GM03348 (cell line): ENCODE data around the gene RUNX2.

Experiments
- DNase-seq: peaks from one replicate; pipeline ENCODE4 v3.0.0; 2012; ENCODE audit warnings: low spot score

The RUNX2 gene

DNA sequence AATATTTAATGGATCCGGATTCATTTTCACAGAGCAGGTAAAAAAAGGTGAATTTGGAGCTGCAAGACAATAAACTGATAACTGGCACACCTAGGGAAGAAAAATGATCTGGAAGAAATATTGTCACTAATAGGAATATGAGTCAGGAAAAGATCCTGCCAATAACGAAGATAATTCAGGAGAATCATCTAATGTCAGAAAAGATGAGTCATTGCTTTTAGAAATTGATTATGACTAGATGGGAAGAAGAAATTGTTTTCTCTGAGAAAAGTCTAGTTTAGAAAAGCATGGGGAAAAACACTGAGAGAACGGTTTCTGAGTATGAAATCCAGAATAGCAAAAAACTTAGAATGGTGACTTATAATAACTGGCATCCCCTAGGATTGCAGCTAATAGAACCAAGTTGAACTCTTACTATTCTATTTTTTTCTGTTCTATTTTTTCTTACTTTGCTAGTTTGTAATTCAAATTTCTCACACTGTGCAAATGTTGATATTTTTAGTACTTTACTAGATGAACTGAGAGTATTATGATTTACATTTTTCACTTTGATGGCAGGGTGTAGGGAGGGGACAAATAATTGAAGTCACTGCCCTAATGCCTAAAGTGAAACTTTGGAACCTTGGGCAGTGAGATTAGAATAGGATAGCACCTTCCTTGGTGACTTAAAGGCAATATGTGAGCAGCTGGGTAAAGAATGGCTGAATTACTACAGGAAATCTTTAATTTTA, 87.8 kb downstream of the RUNX2 start:
- peak; percentile 6 for DNase-seq

DNA sequence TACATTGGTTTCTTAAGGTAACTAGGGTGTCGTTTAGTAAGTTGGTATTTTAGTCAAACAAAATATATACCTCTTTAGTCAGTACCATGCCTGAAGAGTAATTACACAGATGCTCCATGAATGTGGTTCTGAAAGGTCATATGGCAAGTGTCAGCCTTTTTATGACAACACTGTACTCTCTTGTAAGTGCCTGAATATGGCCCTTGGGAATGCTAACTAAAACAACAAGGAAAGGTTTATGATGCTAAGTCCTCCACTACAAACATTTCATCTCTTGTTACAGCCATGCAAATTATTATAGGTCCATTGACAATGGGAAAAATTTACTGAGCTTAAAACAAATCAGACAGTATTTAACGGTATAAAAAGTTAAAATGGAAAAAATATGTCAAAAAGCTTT, 88.6 kb downstream of the RUNX2 start:
- no peak for DNase-seq

DNA sequence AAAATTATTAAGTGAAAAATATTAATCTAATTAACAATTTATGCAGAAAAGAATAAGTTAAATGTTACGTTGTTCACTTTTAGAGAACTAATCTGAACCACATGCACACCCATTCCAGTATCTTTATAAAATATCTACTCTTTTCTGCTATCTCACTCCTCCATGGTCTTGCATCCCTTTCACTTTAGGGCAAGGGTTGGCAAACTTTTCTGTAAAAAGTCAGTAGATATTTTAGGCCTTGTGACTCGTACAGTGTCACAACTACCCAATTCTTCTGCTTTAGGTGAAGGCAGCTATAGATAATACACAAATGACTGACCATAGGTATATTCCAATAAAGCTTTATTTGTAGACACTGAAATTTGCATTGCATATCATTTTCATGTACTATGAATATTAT, 89.3 kb downstream of the RUNX2 start:
- DNase-seq, result no peak

DNA sequence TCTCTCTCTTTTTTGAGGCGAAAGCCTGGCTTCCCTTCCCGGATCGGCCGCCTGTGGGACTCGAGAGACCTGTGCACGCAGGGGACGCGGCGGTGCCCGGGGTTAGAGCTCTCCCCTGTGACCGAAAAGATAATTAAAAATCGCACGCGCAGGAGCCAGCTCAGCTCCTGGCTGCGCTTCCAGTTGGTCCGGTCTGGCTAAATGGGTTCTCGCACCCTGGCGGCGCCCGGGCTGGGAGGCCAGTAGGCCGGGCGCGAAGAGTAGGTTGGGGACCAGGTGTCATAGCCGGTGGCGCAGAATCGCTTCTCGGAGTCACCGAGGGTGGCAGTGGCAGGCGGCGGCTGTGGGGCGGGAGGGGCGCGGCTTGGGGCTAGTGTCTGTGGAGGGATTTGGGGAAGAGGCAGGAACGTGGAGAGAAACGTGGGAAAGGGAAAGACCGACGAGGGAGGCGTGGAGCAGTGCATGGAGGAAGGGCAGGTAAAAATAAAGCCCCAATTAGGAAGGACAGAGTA, 91.5 kb downstream of the RUNX2 start:
- DNase-seq, result no peak

DNA sequence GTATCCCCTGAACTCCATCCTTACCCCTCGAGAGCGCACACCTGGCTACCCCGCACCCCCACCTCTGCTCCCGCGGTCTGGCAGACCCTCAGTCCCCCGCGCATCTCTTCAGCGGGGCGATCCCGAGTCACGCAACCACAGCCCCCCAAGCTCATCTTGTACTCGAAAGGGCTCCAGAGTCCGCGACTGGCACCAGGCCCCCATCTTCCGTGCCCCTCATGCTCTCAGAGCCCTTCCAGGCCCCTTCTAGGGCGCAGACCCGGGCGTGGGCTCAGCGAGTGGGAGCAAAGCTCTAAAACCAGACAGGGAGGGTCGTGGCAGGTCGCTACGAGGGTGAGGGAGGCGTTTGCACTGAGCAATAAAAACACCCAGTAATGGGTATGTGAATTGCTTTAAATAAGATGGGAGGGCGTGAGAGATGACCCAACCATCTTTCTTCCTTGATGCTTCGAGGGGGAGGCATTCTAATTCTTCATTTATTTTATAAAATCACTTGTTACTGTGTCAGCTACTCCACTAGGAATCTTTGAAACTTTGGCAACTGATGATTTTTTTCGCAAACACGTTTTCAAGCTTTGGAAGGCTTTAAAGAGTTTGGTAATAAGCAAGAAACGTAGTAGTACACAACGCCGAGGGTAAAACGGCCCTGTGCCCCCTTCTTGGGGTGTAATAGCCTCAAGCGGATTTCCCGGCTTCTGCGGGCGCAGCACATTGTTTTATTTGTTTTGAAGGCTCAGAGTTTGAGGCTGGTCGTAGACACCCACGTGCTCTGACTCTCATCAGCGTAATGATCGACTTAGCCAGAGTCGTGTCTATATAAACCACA, 92.2 kb downstream of the RUNX2 start:
- DNase-seq, result peak; percentile 60

DNA sequence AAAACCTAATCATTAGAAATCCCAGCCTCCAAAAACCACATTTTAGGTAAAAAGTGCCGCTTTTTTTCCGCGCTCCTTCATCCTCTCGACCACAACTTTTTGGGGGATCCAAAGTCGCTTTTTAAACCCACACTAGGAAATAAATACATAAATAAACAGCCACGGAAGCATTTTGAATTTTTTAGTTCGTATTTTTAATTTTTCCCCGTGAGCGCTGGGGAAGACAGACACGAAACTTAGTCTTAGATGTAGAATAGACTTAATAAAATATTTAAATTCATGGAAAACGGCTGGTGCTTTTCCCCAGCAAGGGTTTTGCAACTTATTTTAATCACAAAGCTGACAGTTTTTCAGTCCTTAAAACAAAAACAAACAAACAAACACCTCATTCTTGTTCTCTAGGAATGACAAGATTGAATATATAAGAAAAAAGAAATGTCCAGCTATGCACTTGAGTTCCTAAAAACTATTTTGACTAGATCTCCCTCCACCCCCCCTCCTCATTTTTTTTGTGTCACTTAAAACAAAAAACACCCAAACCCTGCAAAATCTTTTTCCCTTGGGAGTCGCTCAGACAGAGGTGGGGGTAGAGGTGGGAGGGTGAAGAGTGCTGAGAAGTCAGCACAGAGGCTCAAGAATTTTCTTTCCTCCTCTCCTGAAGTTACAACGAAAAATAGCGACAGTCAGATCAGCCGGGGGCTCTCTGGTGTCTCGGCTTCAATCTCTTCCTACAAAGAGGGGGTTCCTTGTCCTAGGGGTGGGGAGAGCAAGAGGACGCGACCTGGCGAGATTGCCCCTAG, 93.0 kb downstream of the RUNX2 start:
- peak; percentile 48 for DNase-seq

DNA sequence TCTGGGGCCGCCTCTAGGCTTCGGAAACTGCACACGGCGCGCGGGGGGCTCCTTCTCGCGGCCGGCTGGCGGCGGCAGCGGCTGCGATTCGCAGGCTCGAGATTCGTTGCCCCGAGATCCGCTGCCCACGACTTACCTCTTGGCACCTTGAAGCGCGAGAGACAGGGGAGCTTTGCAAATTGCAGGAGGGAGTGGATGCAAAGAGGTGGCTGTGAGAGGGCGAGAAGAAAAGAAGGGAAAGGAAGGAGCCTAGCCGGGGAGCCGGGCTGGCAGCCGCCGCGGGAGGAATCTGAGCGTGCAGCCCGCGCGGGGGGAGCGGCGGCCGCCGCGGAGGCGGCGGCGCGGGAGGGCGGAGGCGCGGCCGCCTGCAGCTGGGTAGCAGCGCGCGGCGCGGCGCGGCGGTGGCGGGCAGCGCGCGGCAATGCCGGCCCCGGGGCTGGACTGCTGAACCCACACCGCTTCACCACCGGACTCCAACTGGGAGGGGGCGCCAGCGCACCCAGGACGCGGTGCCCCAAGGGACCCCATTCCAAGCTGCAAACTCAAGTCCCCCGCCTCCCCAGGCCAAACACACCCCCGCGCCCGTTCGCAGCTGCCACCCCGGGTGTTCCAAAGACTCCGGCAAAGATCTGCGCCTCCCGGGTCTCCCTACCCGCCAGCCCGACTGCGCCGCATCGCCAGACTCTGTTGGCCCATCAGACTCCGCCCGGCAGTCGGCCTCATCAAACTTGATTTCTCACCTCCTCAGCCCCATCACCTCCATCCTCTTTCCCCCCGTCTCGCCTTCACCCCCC, 93.8 kb downstream of the RUNX2 start:
- DNase-seq, result peak; percentile 88

DNA sequence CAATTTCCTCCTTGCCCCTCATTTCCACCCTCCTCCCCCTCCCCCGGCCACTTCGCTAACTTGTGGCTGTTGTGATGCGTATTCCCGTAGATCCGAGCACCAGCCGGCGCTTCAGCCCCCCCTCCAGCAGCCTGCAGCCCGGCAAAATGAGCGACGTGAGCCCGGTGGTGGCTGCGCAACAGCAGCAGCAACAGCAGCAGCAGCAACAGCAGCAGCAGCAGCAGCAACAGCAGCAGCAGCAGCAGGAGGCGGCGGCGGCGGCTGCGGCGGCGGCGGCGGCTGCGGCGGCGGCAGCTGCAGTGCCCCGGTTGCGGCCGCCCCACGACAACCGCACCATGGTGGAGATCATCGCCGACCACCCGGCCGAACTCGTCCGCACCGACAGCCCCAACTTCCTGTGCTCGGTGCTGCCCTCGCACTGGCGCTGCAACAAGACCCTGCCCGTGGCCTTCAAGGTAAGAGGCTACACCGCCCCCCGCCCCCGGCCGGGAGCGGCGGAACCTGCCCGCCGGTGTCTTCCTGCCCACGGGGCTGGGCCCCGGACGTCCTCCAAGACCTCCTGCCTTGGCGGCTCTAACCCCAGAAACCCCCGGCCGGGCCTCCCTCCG, 94.5 kb downstream of the RUNX2 start:
- peak; percentile 62 for DNase-seq

DNA sequence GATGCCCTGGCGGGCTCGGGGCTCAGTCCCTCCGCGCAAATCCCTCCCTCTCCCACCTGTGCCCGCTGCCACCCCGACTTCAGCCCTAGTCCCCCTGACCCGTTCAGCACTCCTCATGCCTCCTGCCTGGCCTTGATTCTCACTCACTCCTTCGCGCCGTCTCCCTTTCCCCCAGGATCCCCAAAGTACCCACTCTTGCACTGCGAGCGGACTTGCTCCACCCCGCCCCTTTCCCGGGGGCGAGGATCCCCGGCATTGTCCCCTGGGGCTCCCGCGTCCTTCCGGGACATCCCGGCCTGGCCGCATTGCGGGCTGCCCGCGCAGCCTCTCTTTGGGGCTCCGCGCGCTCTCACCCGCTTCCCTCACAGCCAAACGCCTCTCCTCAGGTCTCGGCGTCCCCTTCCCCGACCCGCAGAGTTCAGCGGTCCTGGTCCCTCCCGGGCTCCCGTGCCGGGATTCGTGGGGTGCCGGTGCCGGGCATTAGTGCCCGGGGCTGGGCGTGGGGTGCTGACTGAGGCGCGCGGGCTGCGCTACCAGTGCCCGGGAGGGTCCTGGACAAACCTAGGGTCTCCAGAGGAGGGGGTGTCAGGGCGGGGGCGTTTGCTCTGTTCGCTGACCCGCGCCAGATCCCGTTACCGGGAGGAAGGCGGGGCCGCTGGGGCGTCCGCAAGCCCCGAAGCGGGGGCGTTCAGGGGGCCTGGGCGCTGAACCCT, 95.1 kb downstream of the RUNX2 start:
- DNase-seq, result peak; percentile 76

DNA sequence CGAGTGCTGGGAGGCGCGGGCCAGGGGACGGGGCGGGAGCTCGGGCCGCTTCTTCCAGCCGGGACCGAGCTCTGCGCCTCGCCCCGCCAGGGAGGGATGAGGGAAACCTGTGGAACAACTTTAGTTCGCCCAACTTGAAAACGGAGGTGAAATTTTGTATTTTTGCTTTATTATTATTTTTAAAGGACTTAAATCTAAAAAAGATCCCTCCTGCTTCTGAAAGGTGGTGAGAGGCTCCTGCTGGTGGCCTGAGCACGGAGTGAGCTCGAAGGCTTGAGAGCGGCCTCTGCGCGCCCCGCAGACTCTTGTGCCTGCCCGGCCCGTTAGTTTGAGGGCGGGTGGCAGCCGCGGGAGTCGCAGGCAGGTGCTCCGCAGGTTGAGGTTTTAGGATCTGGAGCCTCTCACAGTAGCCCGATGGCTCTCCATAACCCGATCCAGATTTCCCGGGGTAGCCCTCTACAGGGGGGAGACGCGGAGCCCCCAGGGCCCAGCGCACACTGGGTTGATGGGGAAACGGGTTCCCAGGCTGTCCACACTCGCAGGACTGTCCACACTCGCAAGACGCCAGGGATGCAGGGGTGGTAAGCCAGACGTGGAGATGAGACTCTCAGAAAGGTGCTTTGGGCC, 95.8 kb downstream of the RUNX2 start:
- peak; percentile 33 for DNase-seq

DNA sequence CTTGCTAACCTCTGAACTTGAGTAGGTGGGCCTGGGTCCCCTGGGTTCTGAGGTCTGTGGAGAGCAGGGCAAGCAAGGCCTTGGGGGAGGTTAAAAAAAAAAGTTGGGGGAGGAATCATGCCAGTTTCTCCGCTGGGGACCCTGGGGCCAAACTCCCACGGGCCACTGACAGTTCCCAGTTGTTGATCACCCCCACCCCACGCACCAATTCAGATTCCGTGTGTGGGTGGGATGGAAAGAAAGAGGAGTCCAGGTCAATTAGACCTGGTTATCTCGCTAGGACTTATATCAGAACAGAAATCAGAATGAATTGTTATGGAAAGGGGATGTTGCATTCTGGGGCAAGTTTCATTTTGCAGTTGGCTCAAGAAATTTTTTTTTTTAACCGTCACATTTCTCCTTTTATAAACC, 96.3 kb downstream of the RUNX2 start:
- no peak for DNase-seq

DNA sequence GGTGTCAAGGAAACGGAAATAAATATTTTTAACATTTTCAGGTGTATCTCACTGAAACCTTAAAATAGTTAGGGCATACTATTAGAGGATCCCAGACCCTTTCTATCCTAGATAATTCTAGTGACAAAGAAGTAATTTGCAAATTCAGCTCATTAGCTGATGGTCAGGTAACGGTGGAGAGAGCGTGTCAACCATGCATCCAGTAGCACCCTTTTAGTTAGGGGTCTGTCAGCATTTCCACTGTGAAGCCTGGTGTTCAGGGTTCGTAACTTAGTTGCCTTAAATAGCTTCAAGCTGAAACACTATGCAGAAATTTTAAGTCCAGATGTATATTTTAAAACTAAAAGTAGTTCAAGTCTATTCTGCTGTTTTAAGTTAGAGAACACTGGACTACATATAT, 98.1 kb downstream of the RUNX2 start:
- no peak for DNase-seq

DNA sequence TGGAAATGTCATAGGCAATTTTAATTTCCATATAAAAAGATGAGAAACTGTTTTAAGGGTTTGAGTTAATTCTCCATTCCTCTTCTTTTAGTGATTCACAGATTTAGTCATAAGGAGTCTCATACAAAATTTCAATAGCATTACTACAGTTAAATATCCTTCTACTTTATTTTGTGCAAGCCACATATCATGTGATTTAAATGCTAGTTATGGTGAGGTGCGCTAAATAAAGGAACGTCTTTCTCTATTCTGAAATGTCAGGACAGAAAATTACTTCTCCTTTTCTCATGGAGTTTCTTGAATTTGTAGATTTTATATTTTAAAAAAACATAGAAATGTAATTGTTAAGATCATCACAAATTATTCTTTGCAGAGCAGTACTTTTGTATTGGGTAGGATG, 99.6 kb downstream of the RUNX2 start:
- DNase-seq, result no peak

DNA sequence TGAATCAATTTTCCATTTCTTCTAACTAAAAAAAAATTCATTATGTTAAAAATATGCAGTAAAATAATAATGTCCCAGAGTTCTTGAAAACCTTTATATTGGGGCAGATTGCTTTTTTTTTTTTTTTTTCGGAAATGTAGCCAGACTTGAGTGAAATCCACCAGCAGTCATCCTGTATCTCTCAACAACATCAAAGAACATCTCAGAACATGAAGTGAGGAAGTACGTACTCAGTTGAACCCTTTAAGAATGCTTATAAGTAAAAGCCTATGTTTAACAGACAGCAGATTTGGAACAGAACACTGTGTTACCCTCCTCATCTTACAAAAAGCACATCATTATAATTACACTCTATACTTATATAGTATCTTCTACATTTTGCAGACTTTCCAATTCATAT, 100.6 kb downstream of the RUNX2 start:
- no peak for DNase-seq

DNA sequence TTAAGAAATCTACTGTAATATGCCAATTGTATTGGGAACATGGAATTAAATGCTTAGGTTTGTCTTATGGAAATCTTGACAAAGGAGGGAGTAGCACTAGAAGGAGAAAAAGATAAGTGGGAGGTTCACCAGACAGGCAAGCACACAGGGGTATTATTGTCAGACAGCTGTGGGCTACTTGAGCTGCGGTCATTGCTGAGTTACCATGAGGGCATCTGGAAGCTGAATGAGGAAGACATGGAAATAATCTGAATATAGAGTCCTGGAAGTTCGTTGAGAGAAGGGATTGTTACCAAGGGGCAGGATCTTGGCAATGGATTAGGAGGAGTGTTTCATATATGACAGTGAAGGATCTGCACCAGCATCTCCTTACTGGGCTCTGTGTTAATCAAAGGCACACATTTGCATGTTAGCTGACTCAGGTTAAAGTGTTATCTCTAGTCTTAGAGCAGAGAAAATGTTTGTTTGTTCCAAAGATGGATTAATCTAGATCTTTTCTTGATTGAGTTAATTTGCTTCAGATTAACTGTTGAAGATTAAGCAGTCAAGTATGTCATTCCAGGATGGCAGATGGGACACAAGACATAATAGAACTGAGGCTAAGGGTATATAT, 102.6 kb downstream of the RUNX2 start:
- no peak for DNase-seq

DNA sequence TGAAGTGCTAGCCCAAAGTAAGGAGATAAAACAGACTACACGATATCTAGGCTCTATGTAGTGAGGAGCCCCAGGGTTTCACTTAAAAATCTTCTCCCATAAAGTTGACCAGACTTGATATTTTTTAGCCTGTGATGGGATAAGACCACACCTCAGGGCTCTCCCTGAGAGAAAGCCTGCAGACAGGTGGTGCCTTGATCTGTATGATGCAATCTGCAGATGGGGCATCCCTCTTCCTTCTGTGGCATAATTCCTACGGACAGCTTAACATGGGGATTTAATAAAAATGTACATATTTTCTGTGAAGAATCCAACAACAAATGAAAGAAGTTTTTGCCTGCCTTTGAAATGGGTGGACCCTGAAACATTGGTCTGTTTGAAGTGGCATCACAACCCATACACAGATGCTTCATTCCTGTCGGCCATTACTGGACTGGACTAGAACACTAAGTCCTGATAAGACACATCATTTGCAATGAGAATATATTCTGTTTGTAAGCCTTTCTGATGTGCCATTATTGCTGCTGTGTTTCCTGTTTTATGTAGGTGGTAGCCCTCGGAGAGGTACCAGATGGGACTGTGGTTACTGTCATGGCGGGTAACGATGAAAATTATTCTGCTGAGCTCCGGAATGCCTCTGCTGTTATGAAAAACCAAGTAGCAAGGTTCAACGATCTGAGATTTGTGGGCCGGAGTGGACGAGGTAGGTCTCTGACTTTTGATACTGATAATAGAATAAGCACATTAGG, 103.4 kb downstream of the RUNX2 start:
- no peak for DNase-seq

DNA sequence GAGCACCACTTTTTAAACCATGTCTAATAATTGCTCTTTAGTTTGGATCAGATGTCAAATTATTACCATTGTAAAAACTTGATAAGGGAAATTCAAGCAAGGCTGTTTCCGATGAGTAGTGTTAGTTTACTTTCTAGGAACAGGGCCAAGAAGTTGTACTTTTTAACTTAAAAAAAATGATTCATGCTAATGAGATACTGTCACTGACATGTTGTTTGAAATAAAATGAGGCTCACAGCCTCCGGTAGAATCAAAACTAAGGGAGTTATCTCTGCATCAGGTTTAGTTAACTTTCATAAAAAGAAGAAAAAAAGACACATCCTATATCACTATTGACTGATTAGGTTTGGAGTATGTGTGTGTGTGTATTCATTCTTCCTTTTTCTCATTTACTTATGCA, 104.8 kb downstream of the RUNX2 start:
- DNase-seq, result no peak

DNA sequence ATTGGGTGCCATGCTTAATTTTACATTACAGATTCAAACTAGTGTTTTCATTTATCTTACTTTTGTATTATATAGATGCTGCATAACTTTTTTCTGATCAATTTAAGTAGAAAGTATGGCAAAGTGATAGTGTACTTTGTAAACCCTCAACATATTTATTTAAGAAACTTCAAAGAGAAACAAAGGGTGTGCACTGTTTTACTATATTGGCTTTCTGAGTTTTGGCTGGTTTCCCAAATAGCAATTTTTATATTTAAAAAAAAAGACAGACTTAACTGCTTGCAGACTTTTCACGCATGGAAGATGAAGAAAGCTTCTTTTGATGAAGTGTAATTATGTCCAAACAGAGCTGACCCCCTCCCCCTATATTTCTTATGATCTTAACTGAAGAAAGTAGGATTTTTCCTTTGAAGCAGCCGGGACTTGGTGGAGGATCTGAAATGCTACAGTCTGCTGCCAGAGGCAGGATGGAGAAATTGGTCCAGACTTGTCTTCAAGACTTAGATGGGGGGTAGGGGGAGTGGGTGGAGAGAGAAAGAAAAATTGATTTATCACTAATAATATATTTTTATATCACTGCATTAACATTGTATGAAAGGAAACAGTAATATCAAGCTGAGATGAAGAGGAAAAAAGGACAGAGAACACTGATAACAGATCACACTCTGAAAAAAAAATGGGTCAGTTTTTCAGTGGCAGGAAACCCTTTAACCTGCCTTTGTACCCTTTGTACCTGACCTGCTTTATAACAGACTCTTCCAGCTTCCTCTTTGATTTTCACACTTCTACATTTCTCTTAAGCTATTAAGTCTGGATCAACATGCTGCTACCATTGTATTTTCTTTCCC, 105.6 kb downstream of the RUNX2 start:
- no peak for DNase-seq
